ENCODE measurements around the gene TTR. TPM values are rescaled to one million over a fixed set of nuclear protein-coding genes. Genes with fewer than 3 reads are reported as not detected.

The TTR gene
- total and polyA plus RNA-seq, 2 donors (not counting 1 experiment from before 2014, with no cell fraction given) = not detected

DNA sequence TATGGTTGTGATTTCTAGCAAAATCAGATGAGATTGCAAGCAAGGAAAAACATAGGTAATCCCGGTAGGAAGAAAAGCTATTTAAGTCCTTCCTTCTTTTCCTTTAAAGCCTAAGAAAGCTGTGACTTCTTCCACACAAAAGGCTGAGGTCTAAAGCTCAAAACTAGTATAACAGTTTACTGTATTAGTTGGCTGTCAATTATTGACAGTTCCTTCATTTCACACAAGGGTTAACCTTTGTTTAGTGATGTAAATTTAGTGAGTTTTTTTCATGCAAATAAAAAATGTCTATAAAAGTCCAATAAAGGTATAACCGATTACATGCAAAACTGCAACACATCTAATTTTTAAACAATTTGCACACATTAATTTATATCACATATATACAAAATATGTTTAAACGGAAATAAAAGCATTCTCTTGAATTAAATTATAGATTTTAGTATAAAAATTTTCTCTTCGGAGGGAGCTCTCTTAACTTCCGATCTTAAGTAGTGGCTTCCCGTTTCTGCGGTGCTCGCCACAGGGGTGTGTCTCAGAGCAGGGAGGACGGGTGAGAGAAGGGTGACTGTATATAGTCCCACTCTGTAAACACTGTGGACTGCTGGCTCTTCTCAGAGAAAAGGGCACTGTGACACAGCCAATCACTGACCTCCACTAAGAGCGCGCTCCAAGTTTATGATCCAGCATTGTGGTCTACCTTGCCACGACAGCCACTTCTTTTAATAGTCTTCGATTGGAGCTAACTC, 33.4 kb downstream of the TTR start:
- no peaks in the 10 kb centered on the region for H3K9me3 Mint-ChIP-seq (ENCODE audit: insufficient read depth)
- POLR2A ChIA-PET = no interaction called here
- Histone ChIP-seq H4K20me1 (ENCODE audit: control insufficient read depth, insufficient read depth, low read length, poor library complexity, severe bottlenecking) (no peaks in the 10 kb centered on the region), H3K4me3 (ENCODE audit: control extremely low read depth in 1 of 5, extremely low read depth in 1 of 5, insufficient read depth in 1 of 5, low read depth in 2 of 5, low read length in 4 of 5) (no peak overlapping the region), H2AFZ (ENCODE audit: insufficient read depth, low read depth, low read length, poor library complexity, severe bottlenecking) (no peak overlapping the region), H3K27me3 (replicated peaks in 1 of 4; ENCODE audit: control extremely low read depth in 1 of 4, control insufficient read depth in 3 of 4, insufficient read depth in 4 of 4, low read length in 3 of 4) (no peaks in the 10 kb centered on the region), H3K4me2 (replicated peaks; ENCODE audit: low read depth, low read length, poor library complexity, severe bottlenecking) (no peak overlapping the region), H3K27ac (ENCODE audit: low read length in 2 of 2) (no peak overlapping the region), H3K9ac (ENCODE audit: low read length) (no peak overlapping the region), H3K9me3 (ENCODE audit: control extremely low read depth in 1 of 3, control insufficient read depth in 2 of 3, insufficient read depth in 1 of 3, low read length in 2 of 3) (no peaks in the 10 kb centered on the region), H3K79me2 (ENCODE audit: control insufficient read depth, insufficient read depth, low read length) (no peaks in the 10 kb centered on the region), H3K36me3 (replicated peaks in 1 of 2; ENCODE audit: control extremely low read depth in 1 of 2, control insufficient read depth in 1 of 2, extremely low read depth in 1 of 2, insufficient read depth in 2 of 2, low read length in 1 of 2) (no peaks in the 10 kb centered on the region), H3K4me1 (ENCODE audit: control insufficient read depth in 2 of 2, insufficient read depth in 2 of 2, low read length in 2 of 2) (no peaks in the 10 kb centered on the region)
- ATAC-seq (ENCODE audit: low read depth) (no peak), DNase-seq (no peak)
- CTCF ChIA-PET = no interaction called here
- H3K27ac Mint-ChIP-seq = no peak overlapping the region
- H3K4me3 Mint-ChIP-seq = no peak overlapping the region
- no peak for TF ChIP-seq EZH2 (IDR thresholded peaks at IDR 0.05; ENCODE audit: borderline replicate concordance, insufficient read depth, low read depth, low read length, poor library complexity, severe bottlenecking)
- TF ChIP-seq, protein P1, sequence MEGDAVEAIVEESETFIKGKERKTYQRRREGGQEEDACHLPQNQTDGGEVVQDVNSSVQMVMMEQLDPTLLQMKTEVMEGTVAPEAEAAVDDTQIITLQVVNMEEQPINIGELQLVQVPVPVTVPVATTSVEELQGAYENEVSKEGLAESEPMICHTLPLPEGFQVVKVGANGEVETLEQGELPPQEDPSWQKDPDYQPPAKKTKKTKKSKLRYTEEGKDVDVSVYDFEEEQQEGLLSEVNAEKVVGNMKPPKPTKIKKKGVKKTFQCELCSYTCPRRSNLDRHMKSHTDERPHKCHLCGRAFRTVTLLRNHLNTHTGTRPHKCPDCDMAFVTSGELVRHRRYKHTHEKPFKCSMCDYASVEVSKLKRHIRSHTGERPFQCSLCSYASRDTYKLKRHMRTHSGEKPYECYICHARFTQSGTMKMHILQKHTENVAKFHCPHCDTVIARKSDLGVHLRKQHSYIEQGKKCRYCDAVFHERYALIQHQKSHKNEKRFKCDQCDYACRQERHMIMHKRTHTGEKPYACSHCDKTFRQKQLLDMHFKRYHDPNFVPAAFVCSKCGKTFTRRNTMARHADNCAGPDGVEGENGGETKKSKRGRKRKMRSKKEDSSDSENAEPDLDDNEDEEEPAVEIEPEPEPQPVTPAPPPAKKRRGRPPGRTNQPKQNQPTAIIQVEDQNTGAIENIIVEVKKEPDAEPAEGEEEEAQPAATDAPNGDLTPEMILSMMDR (IDR thresholded peaks at IDR 0.05) = no peak
- WGBS (ENCODE audit: insufficient coverage) = no CpG with 5 or more reads among the region's 13 CpGs
- intact Hi-C loops (cut with micrococcal nuclease) = no loop called here
- H3K4me1 Mint-ChIP-seq = peaks cover 2% of the 10 kb centered on the region
- no peaks in the 10 kb centered on the region for H3K27me3 Mint-ChIP-seq

DNA sequence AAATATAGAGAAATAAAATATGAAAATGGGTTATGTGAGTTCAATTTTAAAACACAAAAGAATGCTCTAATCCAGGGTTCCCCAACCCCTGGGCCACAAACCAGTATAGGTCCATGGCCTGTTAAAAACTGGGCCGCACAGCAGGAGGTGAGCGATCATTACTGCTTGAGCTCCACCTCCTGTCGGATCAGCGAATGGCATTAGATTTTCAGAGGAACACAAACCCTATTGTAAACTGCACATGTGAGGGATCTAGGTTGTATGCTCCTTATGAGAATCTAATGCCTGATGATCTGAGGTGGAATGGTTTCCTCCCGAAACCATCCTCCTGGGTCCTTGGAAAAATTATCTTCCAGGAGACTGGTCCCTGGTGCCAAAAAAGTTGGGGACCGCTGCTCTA, 34.7 kb downstream of the TTR start:
- intact Hi-C loops (cut with micrococcal nuclease) = no loop called here
- Mint-ChIP-seq H3K9me3 (ENCODE audit: insufficient read depth) (no peaks in the 10 kb centered on the region), H3K27me3 (no peaks in the 10 kb centered on the region), H3K4me1 (peaks cover 2% of the 10 kb centered on the region), H3K4me3 (no peak overlapping the region), H3K27ac (no peak overlapping the region)
- 90% methylated on average over 3 of the region's 6 CpGs for WGBS (ENCODE audit: insufficient coverage)
- Histone ChIP-seq H3K27ac (ENCODE audit: low read length in 2 of 2) (no peak overlapping the region), H3K9ac (ENCODE audit: low read length) (no peak overlapping the region), H3K27me3 (replicated peaks in 1 of 4; ENCODE audit: control extremely low read depth in 1 of 4, control insufficient read depth in 3 of 4, insufficient read depth in 4 of 4, low read length in 3 of 4) (no peaks in the 10 kb centered on the region), H3K4me2 (replicated peaks; ENCODE audit: low read depth, low read length, poor library complexity, severe bottlenecking) (no peak overlapping the region), H2AFZ (ENCODE audit: insufficient read depth, low read depth, low read length, poor library complexity, severe bottlenecking) (no peak overlapping the region), H3K4me1 (ENCODE audit: control insufficient read depth in 2 of 2, insufficient read depth in 2 of 2, low read length in 2 of 2) (no peaks in the 10 kb centered on the region), H4K20me1 (ENCODE audit: control insufficient read depth, insufficient read depth, low read length, poor library complexity, severe bottlenecking) (no peaks in the 10 kb centered on the region), H3K36me3 (replicated peaks in 1 of 2; ENCODE audit: control extremely low read depth in 1 of 2, control insufficient read depth in 1 of 2, extremely low read depth in 1 of 2, insufficient read depth in 2 of 2, low read length in 1 of 2) (no peaks in the 10 kb centered on the region), H3K9me3 (ENCODE audit: control extremely low read depth in 1 of 3, control insufficient read depth in 2 of 3, insufficient read depth in 1 of 3, low read length in 2 of 3) (no peaks in the 10 kb centered on the region), H3K4me3 (ENCODE audit: control extremely low read depth in 1 of 5, extremely low read depth in 1 of 5, insufficient read depth in 1 of 5, low read depth in 2 of 5, low read length in 4 of 5) (no peak overlapping the region), H3K79me2 (ENCODE audit: control insufficient read depth, insufficient read depth, low read length) (no peaks in the 10 kb centered on the region)
- CTCF ChIA-PET = no interaction called here
- POLR2A ChIA-PET = no interaction called here
- ATAC-seq (ENCODE audit: low read depth) (no peak), DNase-seq (no peak)
- TF ChIP-seq, protein P1 (IDR thresholded peaks at IDR 0.05) = no peak
- TF ChIP-seq EZH2 (IDR thresholded peaks at IDR 0.05; ENCODE audit: borderline replicate concordance, insufficient read depth, low read depth, low read length, poor library complexity, severe bottlenecking) = no peak

Measured in B cell (primary cell).